SK-N-SH (cell line): ENCODE measurements around the gene KRTAP29-1. TPM values are rescaled to one million over a fixed set of nuclear protein-coding genes. Genes with fewer than 3 reads are reported as not detected.

ENCODE experiments used
- CTCF ChIA-PET: fragments of 300-600, 350-600 bp; formaldehyde crosslinking; extraction: SDS; loops from one replicate; lab custom pipeline; 2021; lab: Yijun Ruan, JAX
- POLR2A ChIA-PET: fragments of 350-600 bp; sonication (Branson Sonifier 250); formaldehyde crosslinking; extraction: SDS; loops from one replicate; lab custom pipeline; 2020; ENCODE audit warnings: antibody characterized with exemption, inconsistent platforms; lab: Yijun Ruan, JAX
- DNase-seq: peaks from one replicate; pipeline ENCODE4 v3.0.0; 2012
- H2AFZ ChIP-seq: fragments of 200-600 bp; sonication (generic); 2 replicates; pipeline ENCODE4 v1.8.1; 2016; ENCODE audit warnings: antibody characterized with exemption, mild to moderate bottlenecking, low read depth
- H3F3A ChIP-seq: fragments of 200-600 bp; sonication (generic); replicated peaks from 2 replicates; pipeline ENCODE3; 2016; ENCODE audit warnings: antibody characterized with exemption, mild to moderate bottlenecking; ENCODE audit not compliant: insufficient read depth
- H3K27ac ChIP-seq, 2 experiments: fragments of 200-500 bp in 1 of 2; fragments of 200-600 bp in 1 of 2; sonication (Bioruptor generic) in 1 of 2; sonication (generic), shearing (Covaris generic) in 1 of 2; 2 replicates each; pipeline versions ENCODE4 v1.5.1 to v1.6.1; 2014 to 2016; ENCODE audit warnings: low read depth in 2 of 2, inconsistent platforms in 1 of 2, low read length in 1 of 2, mild to moderate bottlenecking in 1 of 2, mixed read lengths in 1 of 2
- H3K27me3 ChIP-seq: fragments of 200-600 bp; sonication (generic), shearing (Covaris generic); 2 replicates; pipeline ENCODE4 v1.6.1; 2016; ENCODE audit warnings: mixed run types; ENCODE audit not compliant: insufficient read depth
- H3K36me3 ChIP-seq, 2 experiments: fragments of 200-500 bp in 1 of 2; fragments of 200-600 bp in 1 of 2; sonication (Bioruptor generic) in 1 of 2; sonication (generic) in 1 of 2; replicated peaks in 1 of 2; 2 replicates each; pipeline versions ENCODE3 to v1.5.1; 2014 to 2016; ENCODE audit warnings: low read length in 1 of 2, mild to moderate bottlenecking in 1 of 2; ENCODE audit not compliant: insufficient read depth in 2 of 2, control insufficient read depth in 1 of 2
- H3K4me1 ChIP-seq, 2 experiments: fragments of 200-500 bp in 1 of 2; fragments of 200-600 bp in 1 of 2; sonication (Bioruptor generic) in 1 of 2; sonication (generic), shearing (Covaris generic) in 1 of 2; 2 replicates each; pipeline versions ENCODE4 v1.5.1 to v1.6.1; 2014 to 2016; ENCODE audit warnings: low read depth in 1 of 2, low read length in 1 of 2, mixed run types in 1 of 2; ENCODE audit not compliant: insufficient read depth in 2 of 2, control insufficient read depth in 1 of 2
- H3K4me2 ChIP-seq: fragments of 200-600 bp; sonication (generic), shearing (Covaris generic); 2 replicates; pipeline ENCODE4 v1.6.1; 2017; ENCODE audit warnings: mixed run types
- H3K4me3 ChIP-seq, 2 experiments: fragments of 200-500 bp in 1 of 2; fragments of 200-600 bp in 1 of 2; sonication (Bioruptor generic) in 1 of 2; sonication (generic), shearing (Covaris generic) in 1 of 2; 2 replicates each; pipeline versions ENCODE4 v1.5.1 to v1.8.1; 2014 to 2016; ENCODE audit warnings: low read depth in 2 of 2, inconsistent platforms in 1 of 2, low read length in 1 of 2, mild to moderate bottlenecking in 1 of 2, mixed read lengths in 1 of 2, moderate library complexity in 1 of 2
- H3K79me2 ChIP-seq: fragments of 200-600 bp; sonication (generic); 2 replicates; pipeline ENCODE4 v1.8.1; 2017; ENCODE audit warnings: mild to moderate bottlenecking; ENCODE audit not compliant: insufficient read depth
- H3K9ac ChIP-seq: fragments of 200-600 bp; sonication (generic); 2 replicates; pipeline ENCODE4 v1.6.1; 2017; ENCODE audit warnings: mixed run types
- H3K9me2 ChIP-seq: fragments of 200-600 bp; sonication (generic); 2 replicates; pipeline ENCODE4 v1.6.1; 2017; ENCODE audit warnings: mixed run types
- H3K9me3 ChIP-seq: fragments of 200-600 bp; sonication (generic); 2 replicates; pipeline ENCODE4 v1.6.1; 2017; ENCODE audit warnings: mixed run types, mild to moderate bottlenecking, moderate library complexity
- H4K20me1 ChIP-seq: fragments of 200-600 bp; sonication (generic); 2 replicates; pipeline ENCODE4 v1.6.1; 2017; ENCODE audit warnings: mild to moderate bottlenecking, mixed run types; ENCODE audit not compliant: insufficient read depth
- EP300 ChIP-seq, 2 experiments: IDR thresholded peaks; 2 replicates each; pipeline versions ENCODE4 v1.4.0 to v1.6.1; 2012; ENCODE audit warnings: borderline replicate concordance in 1 of 2, low read depth in 1 of 2, low read length in 1 of 2
- EZH2phosphoT487 ChIP-seq: fragments of 200-600 bp; sonication (generic); IDR thresholded peaks from 2 replicates; pipeline ENCODE4 v1.6.1; 2017; ENCODE audit warnings: low read depth, mixed run types, mild to moderate bottlenecking, antibody characterized with exemption, moderate library complexity, borderline replicate concordance
- FOSL2 ChIP-seq: IDR thresholded peaks from 2 replicates; pipeline ENCODE4 v1.4.0; 2012; ENCODE audit warnings: low read depth, mild to moderate bottlenecking, moderate library complexity, borderline replicate concordance
- FOXJ3 ChIP-seq: sonication (generic); formaldehyde crosslinking; IDR thresholded peaks from 2 replicates; pipeline ENCODE4 v1.5.1; 2020; ENCODE audit warnings: mild to moderate bottlenecking, missing genetic modification reagents
- FOXM1 ChIP-seq: IDR thresholded peaks from 2 replicates; pipeline ENCODE4 v1.4.0; 2012; ENCODE audit warnings: low read depth, mild to moderate bottlenecking
- MEF2A ChIP-seq: IDR thresholded peaks from 2 replicates; pipeline ENCODE4 v1.4.0; 2012; ENCODE audit warnings: low read depth, borderline replicate concordance
- MXI1 ChIP-seq: IDR thresholded peaks from 2 replicates; pipeline ENCODE4 v1.6.1; 2012; ENCODE audit warnings: mild to moderate bottlenecking, low read depth, low read length, improper control_type of control experiment
- NRF1 ChIP-seq: IDR thresholded peaks from 2 replicates; pipeline ENCODE4 v1.6.1; 2012; ENCODE audit warnings: low read depth, mild to moderate bottlenecking, low read length
- RCOR1 ChIP-seq: fragments of 150-350 bp; IDR thresholded peaks from 2 replicates; pipeline ENCODE4 v1.6.1; 2017; ENCODE audit warnings: antibody characterized with exemption, low read length
- REST ChIP-seq: IDR thresholded peaks from 2 replicates; pipeline ENCODE4 v1.6.1; 2012; ENCODE audit warnings: mild to moderate bottlenecking, low read depth, low read length, moderate library complexity
- RFX5 ChIP-seq: IDR thresholded peaks from 2 replicates; pipeline ENCODE4 v1.6.1; 2012; ENCODE audit warnings: mild to moderate bottlenecking, improper control_type of control experiment, low read length
- RXRA ChIP-seq: IDR thresholded peaks from 2 replicates; pipeline ENCODE4 v1.4.0; 2012; ENCODE audit warnings: low read depth, mild to moderate bottlenecking, borderline replicate concordance
- TCF12 ChIP-seq: IDR thresholded peaks from 2 replicates; pipeline ENCODE4 v1.4.0; 2012
- USF1 ChIP-seq: IDR thresholded peaks from 2 replicates; pipeline ENCODE4 v1.4.0; 2012; ENCODE audit warnings: low read depth, borderline replicate concordance
- ZBTB33 ChIP-seq: IDR thresholded peaks from 2 replicates; pipeline ENCODE4 v1.4.0; 2012; ENCODE audit warnings: low read depth, borderline replicate concordance
- WGBS: methylation state at CpG from one replicate; pipeline ENCODE4 v1.1.6; 2017; ENCODE audit warnings: low lambda C conversion rate; 5-methylcytosine and 5-hydroxymethylcytosine counted together
- polyA plus RNA-seq, 3 experiments: library from polyadenylated mRNA; depleted of rRNA; stranded (reverse); fragments of >200 nt; gene quantifications; 2 replicates each; pipeline ENCODE4 v1.2.3, GENCODE V29; 2012
- TF ChIP-seq, protein P1 (sequence below): IDR thresholded peaks from 2 replicates; pipeline ENCODE4; 2012

Gene KRTAP29-1
- polyA plus RNA-seq, 1 of the 3 experiments (the other 2 are of a cell fraction) = not detected

GRCh38 chr17:41263212-41263611 is 39.4 kb downstream of the KRTAP29-1 start:
- no peaks in the 10 kb centered on the region for H3K4me1 ChIP-seq
- CTCF ChIA-PET = no interaction called here
- H3K36me3 ChIP-seq = no peaks in the 10 kb centered on the region
- no peak overlapping the region for H3K4me3 ChIP-seq
- no peaks in the 10 kb centered on the region for H4K20me1 ChIP-seq
- no peak for TF ChIP-seq MEF2A
- no peak for DNase-seq
- no peak overlapping the region for H3K4me2 ChIP-seq
- H3K9me3 ChIP-seq = no peaks in the 10 kb centered on the region
- WGBS = 19% methylated on average over 2 of the region's 2 CpGs
- H3K27ac ChIP-seq = no peak overlapping the region
- no peak overlapping the region for H3K9ac ChIP-seq
- H3K27me3 ChIP-seq = peaks cover 8% of the 10 kb centered on the region; the same call in 1 of the 2 replicates
- no peaks in the 10 kb centered on the region for H3K79me2 ChIP-seq
- no peaks in the 10 kb centered on the region for H3F3A ChIP-seq
- no peak overlapping the region for H2AFZ ChIP-seq
- POLR2A ChIA-PET = no interaction called here
- H3K9me2 ChIP-seq = no peaks in the 10 kb centered on the region

DNA sequence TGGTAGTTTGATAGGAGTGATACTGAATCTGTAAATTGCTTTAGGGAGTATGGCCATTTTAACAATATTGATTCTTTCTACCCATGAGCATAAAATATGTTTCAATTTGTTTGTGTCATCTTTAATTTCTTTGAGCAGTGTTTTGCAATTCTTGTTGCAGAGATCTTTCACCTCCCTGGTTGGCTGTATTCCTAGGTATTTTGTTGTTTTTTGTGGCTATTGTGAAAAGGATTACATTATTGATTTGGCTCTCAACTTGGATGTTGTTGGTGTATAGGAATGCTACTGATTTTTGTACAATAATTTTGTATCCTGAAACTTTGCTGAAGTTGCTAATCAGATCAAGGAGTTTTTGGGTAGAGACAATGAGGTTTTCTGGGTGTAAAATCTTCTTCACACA is 44.2 kb downstream of the KRTAP29-1 start:
- POLR2A ChIA-PET = no interaction called here
- Histone ChIP-seq H3K4me2 (no peak overlapping the region), H3K79me2 (no peaks in the 10 kb centered on the region), H3K9me3 (no peaks in the 10 kb centered on the region), H3K36me3 (no peaks in the 10 kb centered on the region), H3K4me1 (no peaks in the 10 kb centered on the region), H2AFZ (no peak overlapping the region), H3K27ac (no peak overlapping the region), H4K20me1 (no peaks in the 10 kb centered on the region), H3F3A (peaks cover 3% of the 10 kb centered on the region), H3K4me3 (no peak overlapping the region), H3K9ac (no peak overlapping the region), H3K9me2 (no peaks in the 10 kb centered on the region), H3K27me3 (peaks cover 23% of the 10 kb centered on the region; the same call in 1 of the 2 replicates)
- no peak for TF ChIP-seq RFX5
- no peak for TF ChIP-seq FOSL2
- TF ChIP-seq ZBTB33 = no peak
- TF ChIP-seq RCOR1 = no peak
- TF ChIP-seq USF1 = no peak
- TF ChIP-seq MXI1 = no peak
- TF ChIP-seq TCF12 = no peak
- TF ChIP-seq EP300 (IDR thresholded peaks at IDR 0.05; ENCODE audit: borderline replicate concordance in 1 of 2, low read depth in 1 of 2, low read length in 1 of 2) = no peak
- TF ChIP-seq RXRA = no peak
- CTCF ChIA-PET = no interaction called here
- DNase-seq = no peak

DNA sequence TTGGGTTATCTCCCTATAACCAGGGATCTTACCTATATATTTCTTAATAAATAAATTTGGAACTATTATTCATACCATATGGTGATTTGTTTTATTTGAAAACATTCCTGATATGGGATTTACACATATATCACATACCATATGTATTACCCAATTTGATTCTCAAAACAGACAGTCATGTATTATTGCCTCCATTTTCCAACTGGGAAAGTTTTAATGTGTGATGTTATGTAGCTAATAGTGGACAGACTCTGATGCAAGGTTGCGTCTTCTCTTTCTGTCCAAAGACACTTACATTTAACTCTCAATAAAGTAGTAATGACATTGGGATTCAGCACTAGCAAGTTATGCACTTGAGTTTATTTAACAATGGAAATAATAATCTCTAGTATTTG is 46.4 kb downstream of the KRTAP29-1 start:
- no peak for DNase-seq
- H3K4me2 ChIP-seq = no peak overlapping the region
- no peak overlapping the region for H3K27ac ChIP-seq
- peaks cover 23% of the 10 kb centered on the region for H3K27me3 ChIP-seq
- no peak overlapping the region for H3K9ac ChIP-seq
- H3K4me1 ChIP-seq = no peaks in the 10 kb centered on the region
- H4K20me1 ChIP-seq = no peaks in the 10 kb centered on the region
- no peaks in the 10 kb centered on the region for H3K9me2 ChIP-seq
- H3K9me3 ChIP-seq = no peaks in the 10 kb centered on the region
- POLR2A ChIA-PET = no interaction called here
- H3F3A ChIP-seq = peaks cover 3% of the 10 kb centered on the region
- 52% methylated on average over 1 of the region's 1 CpG for WGBS
- no peak overlapping the region for H2AFZ ChIP-seq
- H3K36me3 ChIP-seq = no peaks in the 10 kb centered on the region
- H3K79me2 ChIP-seq = no peaks in the 10 kb centered on the region
- no peak overlapping the region for H3K4me3 ChIP-seq
- CTCF ChIA-PET = interaction anchor here (0.7 kb wide), 1 partner anchor 20 kb away, joined by 3 read pairs; no protein-coding TSS in a partner anchor
- TF ChIP-seq FOXM1 (no peak), REST (no peak), RXRA (no peak), EZH2phosphoT487 (no peak), MEF2A (no peak), FOXJ3 (CRISPR knock-in tag) (no peak), NRF1 (no peak), MXI1 (no peak)
- TF ChIP-seq, protein P1, sequence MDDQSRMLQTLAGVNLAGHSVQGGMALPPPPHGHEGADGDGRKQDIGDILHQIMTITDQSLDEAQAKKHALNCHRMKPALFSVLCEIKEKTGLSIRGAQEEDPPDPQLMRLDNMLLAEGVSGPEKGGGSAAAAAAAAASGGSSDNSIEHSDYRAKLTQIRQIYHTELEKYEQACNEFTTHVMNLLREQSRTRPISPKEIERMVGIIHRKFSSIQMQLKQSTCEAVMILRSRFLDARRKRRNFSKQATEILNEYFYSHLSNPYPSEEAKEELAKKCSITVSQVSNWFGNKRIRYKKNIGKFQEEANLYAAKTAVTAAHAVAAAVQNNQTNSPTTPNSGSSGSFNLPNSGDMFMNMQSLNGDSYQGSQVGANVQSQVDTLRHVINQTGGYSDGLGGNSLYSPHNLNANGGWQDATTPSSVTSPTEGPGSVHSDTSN = no peak
